ENCODE results near the gene EIF2S1. TPM values are rescaled to one million over a fixed set of nuclear protein-coding genes. Genes with fewer than 3 reads are reported as not detected.

The EIF2S1 gene
- polyA plus RNA-seq, 1 donor from 2014 or later: 108 TPM

- no peaks in the 10 kb centered on the region for H3K27me3 ChIP-seq (ENCODE audit: insufficient read depth, low read depth, low read length)
- H3K9ac ChIP-seq (ENCODE audit: low read length): no peak overlapping the region
- H3K4me3 ChIP-seq (ENCODE audit: low read length): no peak overlapping the region
- H4K20me1 ChIP-seq (ENCODE audit: insufficient read depth): no peaks in the 10 kb centered on the region
- H3K79me2 ChIP-seq (replicated peaks; ENCODE audit: insufficient read depth, low read length): no peaks in the 10 kb centered on the region
- no peak overlapping the region for H3K4me2 ChIP-seq (ENCODE audit: low read length)
- TF ChIP-seq MXI1 (conservative IDR thresholded peaks at IDR 0.05; ENCODE audit: poor library complexity, severe bottlenecking) (no peak), EZH2 (IDR thresholded peaks at IDR 0.05; ENCODE audit: borderline replicate concordance, insufficient read depth, low read length, poor library complexity, severe bottlenecking) (no peak), EP300 (conservative IDR thresholded peaks at IDR 0.05; ENCODE audit: poor library complexity, severe bottlenecking) (no peak), RAD21 (conservative IDR thresholded peaks at IDR 0.05) (no peak)
- H3K9me2 ChIP-seq (ENCODE audit: insufficient read depth, low read length): no peaks in the 10 kb centered on the region
- H3K27ac ChIP-seq (ENCODE audit: low read length): no peak overlapping the region
- H3K9me3 ChIP-seq (ENCODE audit: low read length): no peaks in the 10 kb centered on the region
- peaks cover 17% of the 10 kb centered on the region for H3K36me3 ChIP-seq (ENCODE audit: insufficient read depth, low read length)
- no peaks in the 10 kb centered on the region for H3F3A ChIP-seq (ENCODE audit: insufficient read depth, low read length, poor library complexity, severe bottlenecking)
- no peak overlapping the region for H2AFZ ChIP-seq (ENCODE audit: low read depth, low read length)
Observed at GRCh38 chr14:67385120-67385519, 25.0 kb downstream of the EIF2S1 start.

- TF ChIP-seq EZH2 (IDR thresholded peaks at IDR 0.05; ENCODE audit: borderline replicate concordance, insufficient read depth, low read length, poor library complexity, severe bottlenecking) (no peak), TAF1 (IDR thresholded peaks at IDR 0.05; ENCODE audit: low read depth) (no peak), CTCF (IDR thresholded peaks at IDR 0.05; ENCODE audit: poor library complexity, severe bottlenecking) (no peak), POLR2AphosphoS5 (IDR thresholded peaks at IDR 0.05) (no peak), SMC3 (conservative IDR thresholded peaks at IDR 0.05; ENCODE audit: poor library complexity) (no peak), RAD21 (conservative IDR thresholded peaks at IDR 0.05) (no peak), MXI1 (conservative IDR thresholded peaks at IDR 0.05; ENCODE audit: poor library complexity, severe bottlenecking) (no peak), EP300 (conservative IDR thresholded peaks at IDR 0.05; ENCODE audit: poor library complexity, severe bottlenecking) (no peak), REST (IDR thresholded peaks at IDR 0.05; ENCODE audit: borderline replicate concordance) (no peak)
Observed at GRCh38 chr14:67385618-67386017, 25.5 kb downstream of the EIF2S1 start.

More at GRCh38 chr14:67385618-67386017, 25.5 kb downstream of the EIF2S1 start:
- Histone ChIP-seq H3K9ac (ENCODE audit: low read length) (no peak overlapping the region), H3K27ac (ENCODE audit: low read length) (no peak overlapping the region), H3K27me3 (ENCODE audit: insufficient read depth, low read depth, low read length) (no peaks in the 10 kb centered on the region), H3K9me2 (ENCODE audit: insufficient read depth, low read length) (no peaks in the 10 kb centered on the region), H3K9me3 (ENCODE audit: low read length) (no peaks in the 10 kb centered on the region), H3F3A (ENCODE audit: insufficient read depth, low read length, poor library complexity, severe bottlenecking) (no peaks in the 10 kb centered on the region), H3K36me3 (ENCODE audit: insufficient read depth, low read length) (peaks cover 17% of the 10 kb centered on the region), H2AFZ (ENCODE audit: low read depth, low read length) (no peak overlapping the region), H4K20me1 (ENCODE audit: insufficient read depth) (no peaks in the 10 kb centered on the region), H3K4me2 (ENCODE audit: low read length) (no peak overlapping the region), H3K4me3 (ENCODE audit: low read length) (no peak overlapping the region), H3K79me2 (replicated peaks; ENCODE audit: insufficient read depth, low read length) (no peaks in the 10 kb centered on the region)
